HG03457 (cell line): ENCODE data around the gene ACLY.
"Not testable (repeated sequence)": the region's sequence is repeated elsewhere in the genome, so short reads cannot be mapped to it uniquely, and the experiment has no call there.

Experiments used
- ATAC-seq: cut with Tn5 transposase; IDR thresholded peaks from one replicate; pipeline ENCODE4 v1.9.1; 2021; ENCODE audit warnings: moderate number of reproducible peaks; ENCODE audit not compliant: unreplicated experiment

Gene ACLY

GRCh38 chr17:41912925-41913324 is 5.8 kb downstream of the ACLY start:
- no peak for ATAC-seq

GRCh38 chr17:41910701-41911391 is 7.9 kb downstream of the ACLY start:
- no peak for ATAC-seq

GRCh38 chr17:41909088-41909487 is 9.7 kb downstream of the ACLY start:
- no peak for ATAC-seq

GRCh38 chr17:41907633-41908539 is 10.9 kb downstream of the ACLY start:
- no peak for ATAC-seq

GRCh38 chr17:41907185-41907556 is 11.6 kb downstream of the ACLY start:
- ATAC-seq = no peak

- no peak for ATAC-seq
Observed at GRCh38 chr17:41906465-41907184, 12.1 kb downstream of the ACLY start.

GRCh38 chr17:41905172-41905571 is 13.6 kb downstream of the ACLY start:
- no peak for ATAC-seq

- no peak for ATAC-seq
Observed at GRCh38 chr17:41904242-41904841, 14.4 kb downstream of the ACLY start.

GRCh38 chr17:41901646-41902045 is 17.1 kb downstream of the ACLY start:
- no peak for ATAC-seq

- ATAC-seq = no peak
Observed at GRCh38 chr17:41896726-41897125, 22.0 kb downstream of the ACLY start.

- ATAC-seq = no peak
Observed at GRCh38 chr17:41895617-41896016, 23.1 kb downstream of the ACLY start.

GRCh38 chr17:41894791-41895331 is 23.9 kb downstream of the ACLY start:
- no peak for ATAC-seq

- no peak for ATAC-seq
Observed at GRCh38 chr17:41893384-41893783, 25.4 kb downstream of the ACLY start.

GRCh38 chr17:41892021-41892376 is 26.8 kb downstream of the ACLY start:
- ATAC-seq = no peak

- no peak for ATAC-seq
Observed at GRCh38 chr17:41891135-41892020, 27.4 kb downstream of the ACLY start.

- ATAC-seq = no peak
Observed at GRCh38 chr17:41888332-41888965, 30.3 kb downstream of the ACLY start.

GRCh38 chr17:41885733-41886132 is 33.0 kb downstream of the ACLY start:
- ATAC-seq = no peak

GRCh38 chr17:41882756-41883155 is 36.0 kb downstream of the ACLY start:
- no peak for ATAC-seq

GRCh38 chr17:41880130-41880529 is 38.6 kb downstream of the ACLY start:
- ATAC-seq = no peak

GRCh38 chr17:41874293-41874670 is 44.5 kb downstream of the ACLY start:
- ATAC-seq = not testable (repeated sequence)
